A673 (cell line): Measurements from ENCODE around the gene DPEP3. TPM values are rescaled to one million over a fixed set of nuclear protein-coding genes. Genes with fewer than 3 reads are reported as not detected.

ENCODE experiments used
- BruUV-seq: library from RNA; stranded (reverse); fragments of 400-500 nt; replicated peaks from 2 replicates; lab custom pipeline; 2021; lab: Mats Ljungman, UMichigan
- CTCF ChIA-PET: fragments of 300-600 bp; sonication (Branson Sonifier 250); formaldehyde crosslinking; loops from one replicate; lab custom pipeline; 2022; ENCODE audit warnings: antibody characterized with exemption; lab: Charles Lee
- POLR2A ChIA-PET: fragments of 300-600 bp; sonication (Branson Sonifier 250); formaldehyde crosslinking; loops from one replicate; lab custom pipeline; 2022; ENCODE audit warnings: antibody characterized with exemption; ENCODE audit not compliant: low non-redundant PET; lab: Charles Lee
- DNase-seq: peaks from one replicate; pipeline ENCODE4 v3.0.0-alpha.2; 2015; ENCODE audit warnings: low spot score
- H3K27ac ChIP-seq: fragments of 200-600 bp; sonication (generic); 2 replicates; pipeline ENCODE4 v1.5.1; 2016; ENCODE audit warnings: mixed run types, low read depth, mild to moderate bottlenecking, mixed read lengths, antibody characterized with exemption, low read length; ENCODE audit not compliant: poor library complexity, severe bottlenecking
- H3K27me3 ChIP-seq: fragments of 200-600 bp; sonication (generic); replicated peaks from 2 replicates; pipeline ENCODE4 v1.6.1; 2017; ENCODE audit warnings: mixed run types, low read depth, mild to moderate bottlenecking, mixed read lengths, antibody characterized with exemption, low read length; ENCODE audit not compliant: insufficient read depth, poor library complexity
- H3K36me3 ChIP-seq: fragments of 200-600 bp; sonication (generic); 2 replicates; pipeline ENCODE4 v1.6.1; 2016; ENCODE audit warnings: mixed run types, mild to moderate bottlenecking, mixed read lengths, antibody characterized with exemption, low read length; ENCODE audit not compliant: insufficient read depth, poor library complexity, severe bottlenecking
- H3K4me1 ChIP-seq: fragments of 200-600 bp; sonication (generic); 2 replicates; pipeline ENCODE4 v1.6.1; 2017; ENCODE audit warnings: mixed run types, mild to moderate bottlenecking, mixed read lengths, antibody characterized with exemption, low read length; ENCODE audit not compliant: insufficient read depth, poor library complexity, severe bottlenecking
- H3K4me3 ChIP-seq: fragments of 200-600 bp; sonication (generic); 2 replicates; pipeline ENCODE4 v1.5.1; 2016; ENCODE audit warnings: low read depth, mixed run types, mild to moderate bottlenecking, mixed read lengths, low read length; ENCODE audit not compliant: poor library complexity, severe bottlenecking
- H3K9me3 ChIP-seq: fragments of 200-600 bp; sonication (generic); 2 replicates; pipeline ENCODE4 v1.6.1; 2016; ENCODE audit warnings: mixed run types, low read depth, mild to moderate bottlenecking, mixed read lengths, antibody characterized with exemption, low read length; ENCODE audit not compliant: poor library complexity, severe bottlenecking
- EZH2 ChIP-seq: fragments of 200-600 bp; sonication (generic); IDR thresholded peaks from 2 replicates; pipeline ENCODE4 v1.6.1; 2017; ENCODE audit warnings: borderline replicate concordance, low read depth, mild to moderate bottlenecking, mixed read lengths, antibody characterized with exemption, low read length; ENCODE audit not compliant: poor library complexity, severe bottlenecking
- intact Hi-C: fragments of 100-400 bp; cut with micrococcal nuclease; formaldehyde crosslinking; loops from one replicate; pipeline ENCODE4 v1.10.0; 2022; ENCODE audit not compliant: unreplicated experiment
- total RNA-seq: library from RNA; stranded (reverse); gene quantifications from 2 replicates; pipeline ENCODE4 v1.2.3, GENCODE V29; 2021
- TF ChIP-seq, protein P1 (sequence below): fragments of 300-800, 200-600 bp; sonication (generic); conservative IDR thresholded peaks from 2 replicates; pipeline ENCODE4 v1.5.1; 2017; ENCODE audit warnings: low read depth, mild to moderate bottlenecking, antibody characterized with exemption, low read length, moderate library complexity, mixed read lengths

Gene DPEP3
- total RNA-seq, 1 experiment from 2014 or later, result not detected

DNA sequence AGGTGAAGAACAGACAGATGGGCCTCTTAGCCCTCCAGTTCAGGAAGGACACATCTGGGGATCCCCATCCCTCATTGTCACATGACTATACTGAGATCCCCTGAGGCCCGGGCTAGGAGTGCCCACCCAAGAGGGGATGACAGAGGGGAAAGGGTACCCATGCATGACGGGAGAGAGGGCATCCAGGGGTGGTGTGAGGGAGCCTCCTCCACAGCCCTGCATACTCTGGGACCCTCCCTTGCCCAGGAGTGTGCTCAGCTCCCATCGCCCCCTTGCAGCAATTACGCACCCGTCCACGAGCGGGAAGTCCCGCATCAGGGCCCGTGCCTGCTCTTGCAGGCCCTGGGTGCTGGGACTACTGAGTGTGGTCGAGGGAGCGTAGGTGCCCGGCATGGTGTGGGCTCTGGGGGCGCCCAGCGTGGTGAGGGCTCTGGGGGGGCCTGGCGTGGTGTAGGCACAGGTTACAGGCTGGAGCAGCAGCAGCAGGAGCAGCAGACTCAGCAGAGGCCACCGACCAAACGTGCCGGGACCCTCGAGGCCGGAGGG is 12.4 kb upstream of the DPEP3 start:
- intact Hi-C loops, result loop anchor here (1.0 kb wide), 2 partner anchors 48 to 237 kb away; no protein-coding TSS in a partner anchor
- BruUV-seq, result no TSS peak
- no peak overlapping the region for H3K4me3 ChIP-seq
- H3K4me1 ChIP-seq, result peaks cover 5% of the 10 kb centered on the region
- TF ChIP-seq EZH2, result no peak
- TF ChIP-seq, protein P1, sequence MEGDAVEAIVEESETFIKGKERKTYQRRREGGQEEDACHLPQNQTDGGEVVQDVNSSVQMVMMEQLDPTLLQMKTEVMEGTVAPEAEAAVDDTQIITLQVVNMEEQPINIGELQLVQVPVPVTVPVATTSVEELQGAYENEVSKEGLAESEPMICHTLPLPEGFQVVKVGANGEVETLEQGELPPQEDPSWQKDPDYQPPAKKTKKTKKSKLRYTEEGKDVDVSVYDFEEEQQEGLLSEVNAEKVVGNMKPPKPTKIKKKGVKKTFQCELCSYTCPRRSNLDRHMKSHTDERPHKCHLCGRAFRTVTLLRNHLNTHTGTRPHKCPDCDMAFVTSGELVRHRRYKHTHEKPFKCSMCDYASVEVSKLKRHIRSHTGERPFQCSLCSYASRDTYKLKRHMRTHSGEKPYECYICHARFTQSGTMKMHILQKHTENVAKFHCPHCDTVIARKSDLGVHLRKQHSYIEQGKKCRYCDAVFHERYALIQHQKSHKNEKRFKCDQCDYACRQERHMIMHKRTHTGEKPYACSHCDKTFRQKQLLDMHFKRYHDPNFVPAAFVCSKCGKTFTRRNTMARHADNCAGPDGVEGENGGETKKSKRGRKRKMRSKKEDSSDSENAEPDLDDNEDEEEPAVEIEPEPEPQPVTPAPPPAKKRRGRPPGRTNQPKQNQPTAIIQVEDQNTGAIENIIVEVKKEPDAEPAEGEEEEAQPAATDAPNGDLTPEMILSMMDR, result no peak
- no peak for DNase-seq
- POLR2A ChIA-PET, result no interaction called here
- CTCF ChIA-PET, result no interaction called here
- H3K27me3 ChIP-seq, result no peaks in the 10 kb centered on the region
- H3K9me3 ChIP-seq, result no peaks in the 10 kb centered on the region
- H3K36me3 ChIP-seq, result no peaks in the 10 kb centered on the region
- no peak overlapping the region for H3K27ac ChIP-seq

DNA sequence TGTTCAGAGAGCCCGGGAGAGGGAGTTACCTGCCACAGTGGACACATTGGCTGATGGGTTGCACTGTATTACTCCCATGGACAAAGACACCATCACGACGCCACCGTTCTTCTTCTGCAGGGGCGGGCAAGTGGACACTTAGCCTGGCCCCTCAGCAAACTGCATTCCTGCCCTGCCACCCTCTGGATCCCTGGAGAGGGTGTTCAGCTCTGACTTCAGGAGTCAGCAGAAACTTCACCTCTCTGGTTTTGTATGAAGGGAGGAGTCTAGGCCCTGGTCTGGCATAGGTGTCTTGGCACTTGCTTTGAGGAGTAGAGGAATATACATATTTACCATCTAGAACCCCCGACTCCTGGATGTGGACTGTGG is 9.7 kb upstream of the DPEP3 start:
- Histone ChIP-seq H3K27ac (no peak overlapping the region), H3K27me3 (no peaks in the 10 kb centered on the region), H3K4me3 (no peak overlapping the region), H3K9me3 (no peaks in the 10 kb centered on the region), H3K4me1 (peaks cover 5% of the 10 kb centered on the region), H3K36me3 (no peaks in the 10 kb centered on the region)
- CTCF ChIA-PET, result no interaction called here
- intact Hi-C loops, result no loop called here
- no peak for TF ChIP-seq EZH2
- TF ChIP-seq, protein P1, result no peak
- no peak for DNase-seq
- BruUV-seq, result no TSS peak
- POLR2A ChIA-PET, result no interaction called here

DNA sequence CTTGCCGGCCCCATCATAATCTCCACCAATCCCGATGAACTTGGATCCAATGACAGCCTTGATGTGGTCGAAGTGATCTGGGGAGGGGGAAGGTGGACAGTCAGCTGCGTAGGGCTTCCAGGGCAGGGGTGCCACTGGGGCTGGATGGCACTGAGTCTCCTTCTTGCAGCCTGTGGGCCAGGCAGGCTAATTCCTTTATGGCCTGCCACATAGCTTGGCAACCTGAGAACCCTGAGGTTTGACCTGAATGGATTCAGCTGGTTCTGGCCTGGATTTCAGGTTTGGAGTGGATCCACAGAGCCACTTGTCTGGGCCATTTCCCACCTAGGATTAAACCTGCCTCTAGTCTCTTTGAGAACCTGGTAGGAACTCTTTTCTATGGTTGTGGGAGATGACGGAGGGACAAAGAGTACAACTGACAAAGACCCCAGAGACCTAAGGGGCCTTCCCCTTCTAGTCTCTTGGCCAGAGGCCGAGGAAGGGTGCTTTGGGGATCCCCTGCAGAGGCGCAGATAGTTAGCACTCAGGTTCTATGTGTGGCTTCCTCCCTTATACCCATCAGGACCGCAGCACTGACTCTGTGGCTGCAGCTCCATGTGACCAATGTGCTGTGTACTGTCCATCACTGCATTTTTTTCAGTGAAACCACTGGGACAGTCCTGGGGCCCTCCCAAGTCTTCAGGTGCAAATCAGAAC is 9.2 kb upstream of the DPEP3 start:
- POLR2A ChIA-PET, result no interaction called here
- intact Hi-C loops, result no loop called here
- BruUV-seq, result no TSS peak

More for the DNA sequence above, 9.2 kb upstream of the DPEP3 start:
- Histone ChIP-seq H3K36me3 (no peaks in the 10 kb centered on the region), H3K4me3 (no peak overlapping the region), H3K27me3 (no peaks in the 10 kb centered on the region), H3K4me1 (peaks cover 5% of the 10 kb centered on the region), H3K27ac (no peak overlapping the region), H3K9me3 (no peaks in the 10 kb centered on the region)
- DNase-seq, result no peak
- TF ChIP-seq, protein P1, result no peak
- no peak for TF ChIP-seq EZH2
- CTCF ChIA-PET, result no interaction called here
